ENCODE data around the gene ZNF562. TPM values are rescaled to one million over a fixed set of nuclear protein-coding genes. Genes with fewer than 3 reads are reported as not detected.
"Not testable (repeated sequence)": the region's sequence is repeated elsewhere in the genome, so short reads cannot be mapped to it uniquely, and the experiment has no call there.

Gene ZNF562
- total RNA-seq, 1 donor from 2014 or later = 24.4 TPM

DNA sequence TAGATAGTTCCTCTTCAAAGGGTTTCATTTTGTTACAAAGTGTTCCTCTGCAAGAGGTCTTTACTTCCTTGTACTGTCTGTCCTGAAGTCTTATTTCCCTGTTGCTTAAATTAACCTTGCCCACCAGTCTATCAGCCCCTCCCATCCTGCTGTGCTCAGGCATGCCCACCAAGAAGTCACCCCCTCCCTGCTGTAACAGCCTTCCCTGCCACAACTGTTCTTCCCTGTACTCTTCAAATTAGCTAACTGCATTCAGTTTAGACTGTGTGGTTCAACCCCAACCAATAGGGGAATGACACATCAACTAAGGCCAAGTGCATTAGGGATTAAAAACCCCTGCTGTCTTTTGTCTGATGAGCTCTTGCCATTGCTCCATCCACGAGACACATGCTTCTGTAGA, 34.4 kb upstream of the ZNF562 start:
- DNase-seq (ENCODE audit: extremely low spot score, unreplicated experiment) = no peak
- Mint-ChIP-seq H3K27me3 (peaks cover 3% of the 10 kb centered on the region), H3K9me3 (peaks cover 5% of the 10 kb centered on the region), H3K4me3 (no peak overlapping the region), H3K27ac (no peak overlapping the region), H3K36me3 (no peaks in the 10 kb centered on the region), H3K4me1 (ENCODE audit: unreplicated experiment) (no peaks in the 10 kb centered on the region)
- TF ChIP-seq, protein P1, sequence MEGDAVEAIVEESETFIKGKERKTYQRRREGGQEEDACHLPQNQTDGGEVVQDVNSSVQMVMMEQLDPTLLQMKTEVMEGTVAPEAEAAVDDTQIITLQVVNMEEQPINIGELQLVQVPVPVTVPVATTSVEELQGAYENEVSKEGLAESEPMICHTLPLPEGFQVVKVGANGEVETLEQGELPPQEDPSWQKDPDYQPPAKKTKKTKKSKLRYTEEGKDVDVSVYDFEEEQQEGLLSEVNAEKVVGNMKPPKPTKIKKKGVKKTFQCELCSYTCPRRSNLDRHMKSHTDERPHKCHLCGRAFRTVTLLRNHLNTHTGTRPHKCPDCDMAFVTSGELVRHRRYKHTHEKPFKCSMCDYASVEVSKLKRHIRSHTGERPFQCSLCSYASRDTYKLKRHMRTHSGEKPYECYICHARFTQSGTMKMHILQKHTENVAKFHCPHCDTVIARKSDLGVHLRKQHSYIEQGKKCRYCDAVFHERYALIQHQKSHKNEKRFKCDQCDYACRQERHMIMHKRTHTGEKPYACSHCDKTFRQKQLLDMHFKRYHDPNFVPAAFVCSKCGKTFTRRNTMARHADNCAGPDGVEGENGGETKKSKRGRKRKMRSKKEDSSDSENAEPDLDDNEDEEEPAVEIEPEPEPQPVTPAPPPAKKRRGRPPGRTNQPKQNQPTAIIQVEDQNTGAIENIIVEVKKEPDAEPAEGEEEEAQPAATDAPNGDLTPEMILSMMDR (conservative IDR thresholded peaks at IDR 0.05) = no peak

DNA sequence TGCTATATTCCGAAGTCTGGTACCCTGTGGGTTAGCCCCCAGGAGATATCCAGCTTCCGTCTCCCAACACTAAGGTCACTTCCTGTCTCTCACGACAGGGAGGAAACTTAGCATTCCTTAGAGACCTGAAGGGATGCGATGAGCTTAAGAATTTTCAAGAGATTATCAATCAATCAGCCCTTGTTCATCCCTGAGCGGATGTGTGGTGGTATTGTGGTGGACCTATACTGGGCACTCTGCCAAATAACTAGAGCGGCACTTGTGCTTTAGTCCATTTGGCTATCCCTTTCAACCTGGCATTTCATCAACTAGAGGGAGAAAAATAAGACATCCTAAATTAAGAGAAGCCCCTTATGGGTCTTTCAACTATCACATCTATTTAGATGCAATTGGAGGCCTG, 30.9 kb upstream of the ZNF562 start:
- peaks cover 3% of the 10 kb centered on the region for H3K27me3 Mint-ChIP-seq
- H3K36me3 Mint-ChIP-seq = no peaks in the 10 kb centered on the region
- no peak overlapping the region for H3K4me3 Mint-ChIP-seq
- H3K9me3 Mint-ChIP-seq = no peaks in the 10 kb centered on the region
- H3K27ac Mint-ChIP-seq = no peak overlapping the region
- TF ChIP-seq, protein P1 (conservative IDR thresholded peaks at IDR 0.05) = no peak
- no peaks in the 10 kb centered on the region for H3K4me1 Mint-ChIP-seq (ENCODE audit: unreplicated experiment)
- no peak for DNase-seq (ENCODE audit: extremely low spot score, unreplicated experiment)

DNA sequence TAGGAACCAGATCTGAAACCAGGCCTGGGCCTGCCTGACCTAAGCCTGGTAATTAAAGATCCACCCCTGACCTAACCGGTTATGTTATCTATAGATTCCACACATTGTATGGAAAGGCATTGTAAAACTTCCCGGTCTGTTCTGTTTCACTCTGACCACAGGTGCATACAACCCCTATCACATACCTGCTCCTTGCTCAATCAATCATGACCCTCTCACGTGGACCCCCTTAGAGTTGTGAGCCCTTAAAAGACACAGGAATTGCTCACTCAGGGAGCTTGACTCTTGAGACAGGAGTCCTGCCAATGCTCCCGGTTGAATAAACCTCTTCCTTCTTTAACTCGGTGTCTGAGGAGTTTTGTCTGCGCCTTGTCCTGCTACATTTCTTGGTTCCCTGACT, 27.3 kb upstream of the ZNF562 start:
- DNase-seq (ENCODE audit: extremely low spot score, unreplicated experiment) = no peak
- no peak overlapping the region for H3K27ac Mint-ChIP-seq
- no peaks in the 10 kb centered on the region for H3K9me3 Mint-ChIP-seq
- TF ChIP-seq, protein P1 (conservative IDR thresholded peaks at IDR 0.05) = no peak
- H3K4me1 Mint-ChIP-seq (ENCODE audit: unreplicated experiment) = no peaks in the 10 kb centered on the region
- no peak overlapping the region for H3K4me3 Mint-ChIP-seq
- H3K36me3 Mint-ChIP-seq = no peaks in the 10 kb centered on the region
- peaks cover 3% of the 10 kb centered on the region for H3K27me3 Mint-ChIP-seq

DNA sequence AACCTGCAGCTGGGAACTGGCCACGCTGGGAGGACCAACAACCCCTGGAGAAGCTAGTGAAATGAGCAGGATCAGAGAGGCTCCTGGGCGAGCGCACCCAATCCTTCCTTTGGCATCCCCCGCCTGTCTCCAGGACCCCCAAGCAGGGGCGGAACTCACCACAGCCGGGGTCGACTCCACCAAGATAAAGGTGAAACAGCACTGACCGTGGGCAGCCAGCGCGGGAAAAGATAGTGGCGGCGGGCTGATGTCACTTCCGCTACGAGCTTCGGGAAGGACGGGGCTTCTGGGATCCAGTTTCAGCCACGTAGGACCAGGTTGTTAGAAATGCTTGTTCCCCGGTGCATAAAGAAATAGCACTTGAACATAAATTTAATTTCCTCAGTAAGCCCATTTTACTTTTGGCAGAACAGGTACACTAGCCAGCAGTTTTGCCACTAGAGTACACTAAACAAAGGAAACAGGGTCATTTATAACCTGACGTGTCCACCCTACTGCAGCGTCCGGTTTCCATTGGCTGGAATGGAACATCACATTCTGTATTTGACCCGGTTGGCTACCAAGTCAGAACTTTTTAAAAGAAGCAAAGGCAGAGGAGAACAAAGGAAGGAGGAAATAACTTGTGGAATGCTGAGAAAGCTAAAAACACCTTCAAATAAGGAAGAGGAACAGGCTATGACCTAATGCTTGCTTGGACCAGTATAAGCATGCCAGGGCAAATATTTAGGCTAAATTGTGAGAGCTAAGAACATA, 25.5 kb upstream of the ZNF562 start:
- Mint-ChIP-seq H3K9me3 (no peaks in the 10 kb centered on the region), H3K27me3 (peaks cover 3% of the 10 kb centered on the region)

DNA sequence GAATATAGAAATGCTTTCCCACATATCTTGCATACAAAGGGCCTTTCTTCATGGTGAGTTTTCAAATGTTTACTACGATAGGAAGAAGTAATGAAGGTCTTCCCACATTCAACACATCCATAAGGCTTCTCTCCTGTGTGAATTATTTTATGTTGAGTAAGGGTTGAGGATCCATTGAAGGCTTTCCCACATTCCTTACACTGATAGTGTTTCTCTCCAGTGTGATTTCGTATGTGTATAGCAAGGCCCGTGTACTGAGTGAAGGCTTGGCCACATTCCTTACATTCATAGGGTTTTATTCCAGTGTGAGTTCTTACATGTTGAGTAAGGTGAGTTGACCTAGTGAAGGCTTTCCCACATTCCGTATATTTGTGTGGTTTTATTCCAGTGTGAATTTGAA, 15.4 kb upstream of the ZNF562 start:
- H3K36me3 Mint-ChIP-seq; H3K4me3 Mint-ChIP-seq; H3K9me3 Mint-ChIP-seq; H3K27ac Mint-ChIP-seq; DNase-seq (ENCODE audit: extremely low spot score, unreplicated experiment); H3K27me3 Mint-ChIP-seq; H3K4me1 Mint-ChIP-seq (ENCODE audit: unreplicated experiment): not testable (repeated sequence)

More for the DNA sequence above, 25.5 kb upstream of the ZNF562 start:
- Mint-ChIP-seq H3K4me1 (ENCODE audit: unreplicated experiment) (no peaks in the 10 kb centered on the region), H3K36me3 (no peaks in the 10 kb centered on the region), H3K27ac (no peak overlapping the region), H3K4me3 (no peak overlapping the region)
- TF ChIP-seq, protein P1 (conservative IDR thresholded peaks at IDR 0.05) = no peak
- no peak for DNase-seq (ENCODE audit: extremely low spot score, unreplicated experiment)

DNA sequence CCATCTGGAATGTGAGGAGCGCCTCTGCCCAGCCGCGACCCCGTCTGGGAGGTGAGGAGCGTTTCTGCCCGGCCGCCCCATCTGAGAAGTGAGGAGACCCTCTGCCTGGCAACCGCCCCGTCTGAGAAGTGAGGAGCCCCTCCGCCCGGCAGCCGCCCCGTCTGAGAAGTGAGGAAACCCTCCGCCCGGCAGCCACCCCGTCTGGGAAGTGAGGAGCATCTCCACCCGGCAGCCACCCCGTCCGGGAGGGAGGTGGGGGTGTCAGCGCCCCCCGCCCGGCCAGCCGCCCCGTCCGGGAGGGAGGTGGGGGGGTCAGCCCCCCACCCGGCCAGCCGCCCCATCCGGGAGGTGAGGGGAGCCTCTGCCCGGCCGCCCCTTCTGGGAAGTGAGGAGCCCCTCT, 5.1 kb upstream of the ZNF562 start:
- not testable (repeated sequence) for H3K36me3 Mint-ChIP-seq; H3K27me3 Mint-ChIP-seq; H3K27ac Mint-ChIP-seq; H3K9me3 Mint-ChIP-seq; H3K4me3 Mint-ChIP-seq; H3K4me1 Mint-ChIP-seq (ENCODE audit: unreplicated experiment); DNase-seq (ENCODE audit: extremely low spot score, unreplicated experiment)

DNA sequence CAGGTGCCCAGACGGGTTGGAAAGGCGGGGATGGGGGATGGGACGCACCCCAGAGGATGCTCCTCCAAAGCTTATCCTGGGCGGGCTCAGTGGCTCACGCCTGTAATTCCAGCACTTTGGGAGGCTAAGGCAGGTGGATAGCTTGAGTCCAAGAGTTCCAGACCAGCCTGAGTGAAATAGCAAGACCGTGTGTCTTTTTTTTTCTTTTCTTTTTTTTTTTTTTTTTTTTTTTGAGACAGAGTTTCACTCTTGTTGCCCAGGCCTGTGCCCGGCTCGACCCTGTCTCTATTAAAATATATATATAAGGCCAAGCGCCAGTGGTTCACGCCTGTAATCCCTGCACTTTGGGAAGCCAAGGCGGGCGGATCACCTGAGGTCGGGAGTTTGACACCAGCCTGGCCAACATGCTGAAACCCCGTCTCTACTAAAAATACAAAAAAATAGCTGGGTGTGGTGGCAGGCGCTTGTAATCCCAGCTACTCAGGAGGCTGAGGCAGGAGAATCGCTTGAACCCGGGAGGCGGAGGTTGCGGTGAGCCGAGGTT, 530 bp upstream of the ZNF562 start:
- H3K27ac Mint-ChIP-seq = peak overlapping the region; percentile 99
- H3K27me3 Mint-ChIP-seq; DNase-seq (ENCODE audit: extremely low spot score, unreplicated experiment); H3K4me1 Mint-ChIP-seq (ENCODE audit: unreplicated experiment): not testable (repeated sequence)
- H3K36me3 Mint-ChIP-seq = peaks cover 31% of the 10 kb centered on the region
- H3K9me3 Mint-ChIP-seq = peaks cover 15% of the 10 kb centered on the region
- peak overlapping the region; percentile 96 for H3K4me3 Mint-ChIP-seq

All from type B pancreatic cell (in vitro differentiated cells).